Measurements from ENCODE around the gene NRL.

- TF ChIP-seq ZNF207 (IDR thresholded peaks at IDR 0.05; ENCODE audit: borderline replicate concordance) (0 out of 2 replicates have a peak, but pooled peaks have one; percentile 37), CHD1 (IDR thresholded peaks at IDR 0.05; ENCODE audit: low read depth, low read length) (no peak), CTCF (IDR thresholded peaks at IDR 0.05 in 2 of 3, conservative IDR thresholded peaks at IDR 0.05 in 1 of 3; ENCODE audit: control insufficient read depth in 2 of 3, extremely low read depth in 1 of 3, insufficient read depth in 1 of 3, low read depth in 3 of 3, low read length in 3 of 3) (no peak), USF1 (IDR thresholded peaks at IDR 0.05; ENCODE audit: borderline replicate concordance, extremely low read length, insufficient read depth, low read depth, low read length) (no peak), EZH2 (IDR thresholded peaks at IDR 0.05; ENCODE audit: borderline replicate concordance, control insufficient read depth, low read depth, low read length) (no peak), BRCA1 (IDR thresholded peaks at IDR 0.05; ENCODE audit: low read depth, low read length) (no peak)
Observed at GRCh38 chr14:24146978-24147760, 32.4 kb upstream of the NRL start, which contains the start of gene RNF31.

Data from GM12878 (cell line).